H9 (cell line): ENCODE measurements around the gene CEP41. TPM values are rescaled to one million over a fixed set of nuclear protein-coding genes. Genes with fewer than 3 reads are reported as not detected.

ENCODE experiments used
- DNase-seq: peaks from one replicate; pipeline ENCODE4 v3.0.0-alpha.2; 2017
- H2AFZ ChIP-seq: one replicate; pipeline ENCODE4 v1.6.1; 2013; ENCODE audit warnings: mild to moderate bottlenecking, low read length, control low read depth, moderate library complexity
- H2AK5ac ChIP-seq: 2 replicates; pipeline ENCODE4 v1.6.1; 2013; ENCODE audit warnings: low read length, control low read depth, mixed read lengths; ENCODE audit not compliant: insufficient read length
- H2BK120ac ChIP-seq: one replicate; pipeline ENCODE4 v1.6.1; 2013; ENCODE audit warnings: low read depth, mild to moderate bottlenecking, low read length, control low read depth, inconsistent platforms; ENCODE audit not compliant: poor library complexity, severe bottlenecking
- H2BK12ac ChIP-seq: 2 replicates; pipeline ENCODE4 v1.6.1; 2013; ENCODE audit warnings: low read length, control low read depth, mixed read lengths, low read depth; ENCODE audit not compliant: insufficient read length
- H2BK15ac ChIP-seq: 2 replicates; pipeline ENCODE4 v1.6.1; 2013; ENCODE audit warnings: low read depth, low read length, control low read depth
- H2BK20ac ChIP-seq: one replicate; pipeline ENCODE4 v1.6.1; 2013; ENCODE audit warnings: low read depth, mild to moderate bottlenecking, low read length, control low read depth, inconsistent platforms; ENCODE audit not compliant: poor library complexity, severe bottlenecking
- H2BK5ac ChIP-seq: 2 replicates; pipeline ENCODE4 v1.6.1; 2013; ENCODE audit warnings: low read length, control low read depth, mixed read lengths; ENCODE audit not compliant: insufficient read length
- H3K14ac ChIP-seq: 2 replicates; pipeline ENCODE4 v1.6.1; 2013; ENCODE audit warnings: low read length, control low read depth; ENCODE audit not compliant: insufficient read depth
- H3K18ac ChIP-seq: 2 replicates; pipeline ENCODE4 v1.6.1; 2013; ENCODE audit warnings: low read depth, mild to moderate bottlenecking, mixed read lengths, low read length, control low read depth; ENCODE audit not compliant: insufficient read length
- H3K23ac ChIP-seq: 2 replicates; pipeline ENCODE4 v1.6.1; 2013; ENCODE audit warnings: low read length, control low read depth, mixed read lengths, low read depth; ENCODE audit not compliant: insufficient read length
- H3K23me2 ChIP-seq: 2 replicates; pipeline ENCODE4 v1.6.1; 2013; ENCODE audit warnings: low read depth, mild to moderate bottlenecking, mixed read lengths, low read length, control low read depth; ENCODE audit not compliant: insufficient read length, poor library complexity, severe bottlenecking
- H3K27ac ChIP-seq: 2 replicates; pipeline ENCODE4 v1.5.1; 2013; ENCODE audit warnings: low read length, control low read depth, mixed read lengths, low read depth; ENCODE audit not compliant: insufficient read length
- H3K27me3 ChIP-seq: 2 replicates; pipeline ENCODE4 v1.6.1; 2013; ENCODE audit warnings: low read length, control low read depth, inconsistent platforms; ENCODE audit not compliant: insufficient read depth
- H3K4ac ChIP-seq: 2 replicates; pipeline ENCODE4 v1.6.1; 2013; ENCODE audit warnings: low read depth, mild to moderate bottlenecking, control low read depth, inconsistent platforms, low read length, moderate library complexity
- H3K4me1 ChIP-seq: 2 replicates; pipeline ENCODE4 v1.6.1; 2013; ENCODE audit warnings: low read length, control low read depth, inconsistent platforms; ENCODE audit not compliant: insufficient read depth
- H3K4me2 ChIP-seq: 2 replicates; pipeline ENCODE4 v1.6.1; 2013; ENCODE audit warnings: low read length, control low read depth, mixed read lengths; ENCODE audit not compliant: insufficient read length, insufficient read depth
- H3K56ac ChIP-seq: 2 replicates; pipeline ENCODE4 v1.6.1; 2013; ENCODE audit warnings: low read depth, mild to moderate bottlenecking, mixed read lengths, low read length, control low read depth; ENCODE audit not compliant: insufficient read length
- H3K79me1 ChIP-seq: 2 replicates; pipeline ENCODE4 v1.6.1; 2013; ENCODE audit warnings: low read depth, mild to moderate bottlenecking, moderate library complexity, low read length, control low read depth, inconsistent platforms; ENCODE audit not compliant: insufficient read depth, poor library complexity, severe bottlenecking
- H3K79me2 ChIP-seq: 2 replicates; pipeline ENCODE4 v1.6.1; 2013; ENCODE audit warnings: low read length, control low read depth, inconsistent platforms; ENCODE audit not compliant: insufficient read depth
- H3K9ac ChIP-seq: 2 replicates; pipeline ENCODE4 v1.6.1; 2013; ENCODE audit warnings: low read length, control low read depth, mixed read lengths; ENCODE audit not compliant: insufficient read length; ENCODE audit errors: extremely low read depth
- H3K9me3 ChIP-seq: one replicate; pipeline ENCODE4 v1.6.1; 2013; ENCODE audit warnings: low read depth, low read length, inconsistent platforms; ENCODE audit not compliant: control insufficient read depth
- H3T11ph ChIP-seq: one replicate; pipeline ENCODE4 v1.6.1; 2013; ENCODE audit warnings: mild to moderate bottlenecking, low read length, control low read depth, inconsistent platforms
- H4K20me1 ChIP-seq: one replicate; pipeline ENCODE4 v1.6.1; 2013; ENCODE audit not compliant: control insufficient read depth, insufficient read length, insufficient read depth
- H4K5ac ChIP-seq: 2 replicates; pipeline ENCODE4 v1.6.1; 2013; ENCODE audit warnings: low read depth, mild to moderate bottlenecking, mixed read lengths, low read length, control low read depth; ENCODE audit not compliant: insufficient read length
- H4K8ac ChIP-seq: replicated peaks from 2 replicates; pipeline ENCODE4 v1.6.1; 2013; ENCODE audit warnings: low read length, control low read depth, mixed read lengths, low read depth; ENCODE audit not compliant: insufficient read length
- H4K91ac ChIP-seq: 2 replicates; pipeline ENCODE4 v1.6.1; 2013; ENCODE audit warnings: low read depth, mild to moderate bottlenecking, moderate library complexity, mixed read lengths, low read length, control low read depth; ENCODE audit not compliant: insufficient read length
- H3K27ac Mint-ChIP-seq, 3 experiments: 2 replicates in 2 of 3; 3 replicates in 1 of 3; pipeline ENCODE4 v1.8.0; 2020 to 2021; ENCODE audit warnings: mixed read lengths in 3 of 3, mild to moderate bottlenecking in 1 of 3, moderate library complexity in 1 of 3
- H3K27me3 Mint-ChIP-seq: 2 replicates; pipeline ENCODE4 v1.8.0; 2021; ENCODE audit warnings: low read depth, mild to moderate bottlenecking, moderate library complexity, mixed read lengths
- H3K36me3 Mint-ChIP-seq, 3 experiments: 2 replicates in 2 of 3; 3 replicates in 1 of 3; pipeline ENCODE4 v1.8.0; 2020 to 2021; ENCODE audit warnings: low read depth in 3 of 3, mixed read lengths in 3 of 3; ENCODE audit not compliant: insufficient read depth in 1 of 3
- H3K4me1 Mint-ChIP-seq, 2 experiments: 2 replicates each; pipeline ENCODE4 v1.8.0; 2020; ENCODE audit warnings: mixed read lengths in 2 of 2
- H3K4me3 Mint-ChIP-seq, 2 experiments: 2 replicates in 1 of 2; 3 replicates in 1 of 2; pipeline ENCODE4 v1.8.0; 2020 to 2021; ENCODE audit warnings: mild to moderate bottlenecking in 2 of 2, mixed read lengths in 2 of 2, moderate library complexity in 1 of 2
- H3K9me3 Mint-ChIP-seq, 2 experiments: 2 replicates in 1 of 2; 3 replicates in 1 of 2; pipeline ENCODE4 v1.8.0; 2020; ENCODE audit warnings: mild to moderate bottlenecking in 2 of 2, mixed read lengths in 2 of 2, moderate library complexity in 1 of 2
- CTCF ChIP-seq: fragments of 200-600 bp; sonication (generic); conservative IDR thresholded peaks from 3 replicates; pipeline ENCODE4 v1.8.0; 2021; ENCODE audit warnings: antibody characterized with exemption, mild to moderate bottlenecking
- WGBS: extraction: QIAGEN DNeasy Blood & Tissue Kit; methylation state at CpG from one replicate; pipeline ENCODE4 v1.1.7; 2013; ENCODE audit warnings: missing lambda C conversion rate, low lambda C conversion rate, mixed read lengths; ENCODE audit not compliant: insufficient read length; ENCODE audit errors: extremely low coverage; 5-methylcytosine and 5-hydroxymethylcytosine counted together
- total RNA-seq: library from RNA; stranded (reverse); gene quantifications from 2 replicates; pipeline ENCODE4 v1.2.1, GENCODE V29; 2021

The CEP41 gene
- total RNA-seq, 1 experiment from 2014 or later, result 9.7 TPM

- H3K79me1 ChIP-seq, result no peaks in the 10 kb centered on the region
- no peak overlapping the region for H2BK20ac ChIP-seq
- no peaks in the 10 kb centered on the region for H3K27me3 ChIP-seq
- H3K23me2 ChIP-seq, result no peaks in the 10 kb centered on the region
- H3K27ac Mint-ChIP-seq, result no peak overlapping the region
- H2BK5ac ChIP-seq, result no peak overlapping the region
- no peak overlapping the region for H2AFZ ChIP-seq
- H3K4me1 ChIP-seq, result no peaks in the 10 kb centered on the region
- peaks cover 2 to 4% (median 2%) of the 10 kb centered on the region in 3 experiments; a peak in 4 of 7 replicates for H3K36me3 Mint-ChIP-seq
- H2BK12ac ChIP-seq, result no peak overlapping the region
- H3K4ac ChIP-seq, result no peak overlapping the region
- H3K18ac ChIP-seq, result no peak overlapping the region
- H3K79me2 ChIP-seq, result no peaks in the 10 kb centered on the region
- H2BK15ac ChIP-seq, result no peak overlapping the region
- H3K4me1 Mint-ChIP-seq, result peaks cover 12 to 16% of the 10 kb centered on the region in 2 experiments
- no peak overlapping the region for H3K14ac ChIP-seq
- H3K23ac ChIP-seq, result no peak overlapping the region
- no CpG with 5 or more reads among the region's 1 CpG for WGBS
- peaks cover 2% of the 10 kb centered on the region; the same call in 1 of the 2 replicates for H3K27me3 Mint-ChIP-seq
- no peak overlapping the region for H3K27ac ChIP-seq
- no peak overlapping the region for H3K9ac ChIP-seq
- H4K20me1 ChIP-seq, result no peaks in the 10 kb centered on the region
- H2BK120ac ChIP-seq, result no peak overlapping the region
- DNase-seq, result no peak
- no peak overlapping the region for H4K5ac ChIP-seq
- H3T11ph ChIP-seq, result no peak overlapping the region
- no peak overlapping the region for H2AK5ac ChIP-seq
- no peak overlapping the region for H3K4me2 ChIP-seq
- no peak overlapping the region for H3K4me3 Mint-ChIP-seq
- H3K9me3 Mint-ChIP-seq, result peaks cover 0 to 3% of the 10 kb centered on the region in 2 experiments; a peak in 3 of 5 replicates
- no peak overlapping the region for H3K56ac ChIP-seq
- no peaks in the 10 kb centered on the region for H3K9me3 ChIP-seq
- H4K91ac ChIP-seq, result no peak overlapping the region
- no peak overlapping the region for H4K8ac ChIP-seq
- TF ChIP-seq CTCF, result no peak
These were observed 50.3 kb downstream of the CEP41 start for GRCh38 chr7:130390486-130390885.
